GM23338 (cell line): ENCODE data around the gene PRMT3. TPM values are rescaled to one million over a fixed set of nuclear protein-coding genes. Genes with fewer than 3 reads are reported as not detected.
"Not testable (repeated sequence)": the region's sequence is repeated elsewhere in the genome, so short reads cannot be mapped to it uniquely, and the experiment has no call there.

Source experiments
- ATAC-seq: fragments of 200-7000 bp; cut with Tn5 transposase; 3 replicates; pipeline ENCODE4 v1.9.1; 2020
- DNase-seq: peaks from one replicate; pipeline ENCODE4 v3.0.0-alpha.2; 2015; ENCODE audit warnings: low spot score
- H2AFZ ChIP-seq: fragments of 200-600 bp; sonication (generic); 2 replicates; pipeline ENCODE4 v1.8.0; 2016; ENCODE audit warnings: antibody characterized with exemption, mild to moderate bottlenecking, moderate library complexity
- H3F3A ChIP-seq: fragments of 200-600 bp; sonication (generic); replicated peaks from 2 replicates; pipeline ENCODE4 v1.8.0; 2017; ENCODE audit warnings: antibody characterized with exemption, mixed run types, low read depth
- H3K27ac ChIP-seq: fragments of 200-600 bp; sonication (generic); 2 replicates; pipeline ENCODE4 v1.6.1; 2016; ENCODE audit warnings: low read depth
- H3K27me3 ChIP-seq: fragments of 200-600 bp; sonication (generic); 2 replicates; pipeline ENCODE4 v1.8.0; 2016; ENCODE audit warnings: mild to moderate bottlenecking, mixed run types, moderate library complexity; ENCODE audit not compliant: insufficient read depth
- H3K36me3 ChIP-seq: fragments of 200-600 bp; sonication (generic); 2 replicates; pipeline ENCODE4 v1.8.0; 2016; ENCODE audit warnings: mild to moderate bottlenecking; ENCODE audit not compliant: insufficient read depth
- H3K4me1 ChIP-seq: fragments of 200-600 bp; sonication (generic); 2 replicates; pipeline ENCODE4 v1.8.0; 2016; ENCODE audit warnings: mild to moderate bottlenecking, moderate library complexity; ENCODE audit not compliant: insufficient read depth
- H3K4me2 ChIP-seq: fragments of 200-600 bp; sonication (generic); 2 replicates; pipeline ENCODE4 v1.7.1; 2017; ENCODE audit warnings: mixed run types
- H3K4me3 ChIP-seq: fragments of 200-600 bp; sonication (generic); 2 replicates; pipeline ENCODE4 v1.6.1; 2016; ENCODE audit warnings: mixed run types
- H3K79me2 ChIP-seq: fragments of 200-600 bp; sonication (generic); replicated peaks from 2 replicates; pipeline ENCODE4 v1.8.0; 2017; ENCODE audit warnings: mild to moderate bottlenecking; ENCODE audit not compliant: insufficient read depth
- H3K9me2 ChIP-seq: fragments of 200-600 bp; sonication (generic); 2 replicates; pipeline ENCODE4 v1.8.0; 2017; ENCODE audit not compliant: insufficient read depth
- H4K20me1 ChIP-seq: fragments of 200-600 bp; sonication (generic); replicated peaks from 2 replicates; pipeline ENCODE4 v1.8.0; 2017; ENCODE audit warnings: mild to moderate bottlenecking; ENCODE audit not compliant: insufficient read depth
- H3K27ac Mint-ChIP-seq: 2 replicates; pipeline ENCODE4 v1.8.0; 2020; ENCODE audit warnings: inconsistent platforms, mild to moderate bottlenecking, moderate library complexity, mixed read lengths
- H3K27me3 Mint-ChIP-seq: 3 replicates; pipeline ENCODE4 v1.8.0; 2022; ENCODE audit warnings: low read depth, mild to moderate bottlenecking, moderate library complexity, mixed read lengths, inconsistent platforms; ENCODE audit not compliant: insufficient read depth, poor library complexity
- H3K36me3 Mint-ChIP-seq: 3 replicates; pipeline ENCODE4 v1.8.0; 2021; ENCODE audit warnings: low read depth, mild to moderate bottlenecking, inconsistent platforms, moderate library complexity, mixed read lengths
- H3K4me1 Mint-ChIP-seq: 3 replicates; pipeline ENCODE4 v1.8.0; 2020; ENCODE audit warnings: mild to moderate bottlenecking, inconsistent platforms, mixed read lengths
- H3K4me3 Mint-ChIP-seq: 3 replicates; pipeline ENCODE4 v1.8.0; 2021; ENCODE audit warnings: moderate library complexity, mild to moderate bottlenecking, inconsistent platforms, mixed read lengths
- H3K9me3 Mint-ChIP-seq: 3 replicates; pipeline ENCODE4 v1.8.0; 2020; ENCODE audit warnings: moderate library complexity, mild to moderate bottlenecking, inconsistent platforms, mixed read lengths
- CREB1 ChIP-seq: fragments of 250-450 bp; sonication (Bioruptor Pico); IDR thresholded peaks from 2 replicates; pipeline ENCODE4 v1.5.0; 2020; ENCODE audit warnings: low read depth, mild to moderate bottlenecking, moderate library complexity
- EZH2phosphoT487 ChIP-seq: fragments of 200-600 bp; sonication (generic); IDR thresholded peaks from one replicate; pipeline ENCODE4 v1.8.1; 2018; ENCODE audit warnings: antibody characterized with exemption; ENCODE audit not compliant: unreplicated experiment
- JUNB ChIP-seq: IDR thresholded peaks from one replicate; pipeline ENCODE4 v1.6.1; 2016; ENCODE audit warnings: antibody characterized with exemption; ENCODE audit not compliant: unreplicated experiment
- NANOG ChIP-seq: IDR thresholded peaks from 2 replicates; pipeline ENCODE4 v1.6.1; 2016; ENCODE audit warnings: antibody characterized with exemption, borderline replicate concordance
- POLR2AphosphoS5 ChIP-seq: IDR thresholded peaks from 2 replicates; pipeline ENCODE4 v1.6.1; 2016; ENCODE audit warnings: antibody characterized with exemption, low read depth
- STAT1 ChIP-seq: IDR thresholded peaks from one replicate; pipeline ENCODE4 v1.6.1; 2016; ENCODE audit warnings: antibody characterized with exemption; ENCODE audit not compliant: unreplicated experiment
- ZNF331 ChIP-seq: fragments of 250-450 bp; sonication (Bioruptor Pico); IDR thresholded peaks from 2 replicates; pipeline ENCODE4 v1.5.0; 2020; ENCODE audit warnings: low read depth, mild to moderate bottlenecking, moderate library complexity
- polyA plus RNA-seq: library from polyadenylated mRNA; unstranded; fragments of >200 nt; fragmentation: Nextera tagmentation; extraction: Ambion mirVana; gene quantifications from 2 replicates; pipeline ENCODE4 v1.2.1, GENCODE V29; 2016
- total RNA-seq: library from RNA; depleted of rRNA; stranded (reverse); fragments of >200 nt; shearing (Covaris generic); gene quantifications from 2 replicates; pipeline ENCODE4 v1.2.3, GENCODE V29; 2014
- TF ChIP-seq, protein P1 (sequence below): IDR thresholded peaks from one replicate; pipeline ENCODE4 v1.6.1; 2018; ENCODE audit warnings: antibody characterized with exemption; ENCODE audit not compliant: unreplicated experiment
- TF ChIP-seq, protein P2 (sequence below), 2 experiments: fragments of 200-600 bp in 1 of 2; sonication (generic) in 1 of 2; conservative IDR thresholded peaks; 2 replicates each; pipeline versions ENCODE4 v1.5.1 to v1.6.1; 2016 to 2017; ENCODE audit warnings: antibody characterized with exemption in 2 of 2, low read depth in 2 of 2, mild to moderate bottlenecking in 2 of 2, moderate library complexity in 1 of 2

The PRMT3 gene
- total and polyA plus RNA-seq, 2 experiments from 2014 or later = 19.0 to 35.0 TPM

GRCh38 chr11:20364341-20364792 is 23.1 kb upstream of the PRMT3 start:
- peaks cover 4% of the 10 kb centered on the region; the same call in 1 of the 3 replicates for H3K36me3 Mint-ChIP-seq
- H4K20me1 ChIP-seq = no peaks in the 10 kb centered on the region
- peaks cover 8% of the 10 kb centered on the region for H3K9me2 ChIP-seq
- H3K4me1 Mint-ChIP-seq = peaks cover 37% of the 10 kb centered on the region
- H3K27ac ChIP-seq = no peak overlapping the region
- H2AFZ ChIP-seq = peak overlapping the region; percentile 84
- H3K27me3 ChIP-seq = peaks cover 30% of the 10 kb centered on the region
- H3F3A ChIP-seq = no peaks in the 10 kb centered on the region; the same call in 1 of the 2 replicates
- 0 out of 2 replicates have a peak, but pooled peaks cover 3% of the 10 kb centered on the region for H3K36me3 ChIP-seq
- peaks cover 13% of the 10 kb centered on the region for H3K27me3 Mint-ChIP-seq
- ATAC-seq = peak; percentile 39
- peaks cover 3% of the 10 kb centered on the region; the same call in 1 of the 2 replicates for H3K79me2 ChIP-seq
- H3K27ac Mint-ChIP-seq = no peak overlapping the region; the same call in 1 of the 2 replicates
- TF ChIP-seq, protein P1, sequence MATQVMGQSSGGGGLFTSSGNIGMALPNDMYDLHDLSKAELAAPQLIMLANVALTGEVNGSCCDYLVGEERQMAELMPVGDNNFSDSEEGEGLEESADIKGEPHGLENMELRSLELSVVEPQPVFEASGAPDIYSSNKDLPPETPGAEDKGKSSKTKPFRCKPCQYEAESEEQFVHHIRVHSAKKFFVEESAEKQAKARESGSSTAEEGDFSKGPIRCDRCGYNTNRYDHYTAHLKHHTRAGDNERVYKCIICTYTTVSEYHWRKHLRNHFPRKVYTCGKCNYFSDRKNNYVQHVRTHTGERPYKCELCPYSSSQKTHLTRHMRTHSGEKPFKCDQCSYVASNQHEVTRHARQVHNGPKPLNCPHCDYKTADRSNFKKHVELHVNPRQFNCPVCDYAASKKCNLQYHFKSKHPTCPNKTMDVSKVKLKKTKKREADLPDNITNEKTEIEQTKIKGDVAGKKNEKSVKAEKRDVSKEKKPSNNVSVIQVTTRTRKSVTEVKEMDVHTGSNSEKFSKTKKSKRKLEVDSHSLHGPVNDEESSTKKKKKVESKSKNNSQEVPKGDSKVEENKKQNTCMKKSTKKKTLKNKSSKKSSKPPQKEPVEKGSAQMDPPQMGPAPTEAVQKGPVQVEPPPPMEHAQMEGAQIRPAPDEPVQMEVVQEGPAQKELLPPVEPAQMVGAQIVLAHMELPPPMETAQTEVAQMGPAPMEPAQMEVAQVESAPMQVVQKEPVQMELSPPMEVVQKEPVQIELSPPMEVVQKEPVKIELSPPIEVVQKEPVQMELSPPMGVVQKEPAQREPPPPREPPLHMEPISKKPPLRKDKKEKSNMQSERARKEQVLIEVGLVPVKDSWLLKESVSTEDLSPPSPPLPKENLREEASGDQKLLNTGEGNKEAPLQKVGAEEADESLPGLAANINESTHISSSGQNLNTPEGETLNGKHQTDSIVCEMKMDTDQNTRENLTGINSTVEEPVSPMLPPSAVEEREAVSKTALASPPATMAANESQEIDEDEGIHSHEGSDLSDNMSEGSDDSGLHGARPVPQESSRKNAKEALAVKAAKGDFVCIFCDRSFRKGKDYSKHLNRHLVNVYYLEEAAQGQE = no peak
- TF ChIP-seq EZH2phosphoT487 (no peak), ZNF331 (no peak), NANOG (no peak), CREB1 (CRISPR knock-in tag) (no peak)
- DNase-seq = no peak
- H3K4me3 Mint-ChIP-seq = peak overlapping the region; percentile 76
- peak overlapping the region; percentile 64 for H3K4me3 ChIP-seq
- peaks cover 3% of the 10 kb centered on the region; the same call in 2 of the 3 replicates for H3K9me3 Mint-ChIP-seq
- H3K4me2 ChIP-seq = peak overlapping the region; percentile 83
- H3K4me1 ChIP-seq = peaks cover 33% of the 10 kb centered on the region

GRCh38 chr11:20365465-20365864 is 22.1 kb upstream of the PRMT3 start:
- not testable (repeated sequence) for H4K20me1 ChIP-seq, H3K27ac ChIP-seq, H3K4me3 ChIP-seq, ATAC-seq, H3K4me3 Mint-ChIP-seq, DNase-seq, H2AFZ ChIP-seq, H3F3A ChIP-seq, H3K9me2 ChIP-seq, H3K79me2 ChIP-seq, H3K36me3 ChIP-seq, H3K4me2 ChIP-seq, H3K9me3 Mint-ChIP-seq, H3K36me3 Mint-ChIP-seq, H3K27ac Mint-ChIP-seq
- H3K27me3 Mint-ChIP-seq = peaks cover 13% of the 10 kb centered on the region
- H3K4me1 ChIP-seq = peaks cover 40% of the 10 kb centered on the region
- peaks cover 30% of the 10 kb centered on the region for H3K27me3 ChIP-seq
- H3K4me1 Mint-ChIP-seq = peaks cover 46% of the 10 kb centered on the region

DNA sequence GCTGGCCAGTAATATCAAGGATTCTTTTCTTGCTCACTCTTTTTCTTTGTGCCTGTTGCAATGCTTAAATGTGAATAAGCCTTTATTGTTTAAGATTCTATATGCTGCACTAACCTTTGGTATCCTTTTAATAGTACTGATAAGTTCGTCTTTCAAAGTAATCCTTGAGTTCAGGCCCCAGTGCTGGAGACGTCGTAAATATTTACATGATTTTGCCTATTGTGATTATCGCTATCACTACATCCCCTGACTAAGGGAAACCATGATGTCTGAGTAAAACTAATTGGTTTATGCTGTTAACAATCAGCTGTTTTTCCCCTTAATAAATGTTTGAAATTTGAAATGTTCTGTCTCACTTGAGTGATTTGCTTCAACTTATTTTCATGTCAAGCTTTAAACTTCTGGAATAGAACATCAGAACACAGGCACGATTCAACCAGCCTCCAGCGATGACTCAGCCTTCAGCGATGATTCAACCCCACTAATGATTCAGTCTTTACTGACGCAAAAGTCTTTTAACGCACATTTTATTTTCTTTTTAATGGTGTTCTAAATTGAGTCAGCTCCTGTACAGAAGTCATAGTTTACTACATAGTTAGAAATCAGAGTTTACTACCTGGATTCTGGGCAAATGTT is 20.1 kb upstream of the PRMT3 start:
- Mint-ChIP-seq H3K36me3 (peaks cover 9% of the 10 kb centered on the region; the same call in 2 of the 3 replicates), H3K9me3 (peaks cover 3% of the 10 kb centered on the region; the same call in 2 of the 3 replicates), H3K27ac (peak overlapping the region; percentile 7), H3K27me3 (peaks cover 13% of the 10 kb centered on the region), H3K4me3 (no peak overlapping the region), H3K4me1 (peaks cover 46% of the 10 kb centered on the region)
- peaks cover 20% of the 10 kb centered on the region for H3K27me3 ChIP-seq
- no peak for DNase-seq
- no peak overlapping the region for H3K27ac ChIP-seq
- H3F3A ChIP-seq = no peaks in the 10 kb centered on the region; the same call in 1 of the 2 replicates
- ATAC-seq = no peak
- peaks cover 3% of the 10 kb centered on the region; the same call in 1 of the 2 replicates for H3K79me2 ChIP-seq
- peaks cover 8% of the 10 kb centered on the region for H3K9me2 ChIP-seq
- H3K4me3 ChIP-seq = no peak overlapping the region
- no peaks in the 10 kb centered on the region for H4K20me1 ChIP-seq
- H3K4me1 ChIP-seq = peaks cover 40% of the 10 kb centered on the region
- H3K36me3 ChIP-seq = 0 out of 2 replicates have a peak, but pooled peaks cover 3% of the 10 kb centered on the region
- no peak overlapping the region for H2AFZ ChIP-seq
- H3K4me2 ChIP-seq = no peak overlapping the region
- TF ChIP-seq POLR2AphosphoS5 (no peak), STAT1 (no peak), JUNB (no peak)
- TF ChIP-seq, protein P2, sequence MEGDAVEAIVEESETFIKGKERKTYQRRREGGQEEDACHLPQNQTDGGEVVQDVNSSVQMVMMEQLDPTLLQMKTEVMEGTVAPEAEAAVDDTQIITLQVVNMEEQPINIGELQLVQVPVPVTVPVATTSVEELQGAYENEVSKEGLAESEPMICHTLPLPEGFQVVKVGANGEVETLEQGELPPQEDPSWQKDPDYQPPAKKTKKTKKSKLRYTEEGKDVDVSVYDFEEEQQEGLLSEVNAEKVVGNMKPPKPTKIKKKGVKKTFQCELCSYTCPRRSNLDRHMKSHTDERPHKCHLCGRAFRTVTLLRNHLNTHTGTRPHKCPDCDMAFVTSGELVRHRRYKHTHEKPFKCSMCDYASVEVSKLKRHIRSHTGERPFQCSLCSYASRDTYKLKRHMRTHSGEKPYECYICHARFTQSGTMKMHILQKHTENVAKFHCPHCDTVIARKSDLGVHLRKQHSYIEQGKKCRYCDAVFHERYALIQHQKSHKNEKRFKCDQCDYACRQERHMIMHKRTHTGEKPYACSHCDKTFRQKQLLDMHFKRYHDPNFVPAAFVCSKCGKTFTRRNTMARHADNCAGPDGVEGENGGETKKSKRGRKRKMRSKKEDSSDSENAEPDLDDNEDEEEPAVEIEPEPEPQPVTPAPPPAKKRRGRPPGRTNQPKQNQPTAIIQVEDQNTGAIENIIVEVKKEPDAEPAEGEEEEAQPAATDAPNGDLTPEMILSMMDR (conservative IDR thresholded peaks at IDR 0.05; ENCODE audit: low read depth in 2 of 2) = no peak
- TF ChIP-seq, protein P1 = no peak
